HG02678 (cell line): ENCODE results near the gene ESRRB.

Experiments used
- ATAC-seq: cut with Tn5 transposase; IDR thresholded peaks from one replicate; pipeline ENCODE4 v1.9.1; 2021; ENCODE audit warnings: mild to moderate bottlenecking, moderate library complexity; ENCODE audit not compliant: unreplicated experiment

Gene ESRRB

GRCh38 chr14:76491172-76491930 lies 115.4 kb downstream of the ESRRB start:
- no peak for ATAC-seq

GRCh38 chr14:76495983-76496382 lies 120.0 kb downstream of the ESRRB start:
- no peak for ATAC-seq

GRCh38 chr14:76496595-76496994 lies 120.7 kb downstream of the ESRRB start:
- ATAC-seq = no peak

GRCh38 chr14:76497550-76498462 lies 121.9 kb downstream of the ESRRB start:
- no peak for ATAC-seq

GRCh38 chr14:76498463-76498935 lies 122.6 kb downstream of the ESRRB start:
- ATAC-seq = no peak

GRCh38 chr14:76498976-76499375 lies 123.0 kb downstream of the ESRRB start:
- ATAC-seq = no peak

GRCh38 chr14:76499399-76499798 lies 123.5 kb downstream of the ESRRB start:
- ATAC-seq = no peak

GRCh38 chr14:76500011-76500410 lies 124.1 kb downstream of the ESRRB start:
- no peak for ATAC-seq

- no peak for ATAC-seq
These were observed 124.5 kb downstream of the ESRRB start for GRCh38 chr14:76500480-76500879.

- no peak for ATAC-seq
These were observed 125.3 kb downstream of the ESRRB start for GRCh38 chr14:76501156-76501720.

- ATAC-seq = no peak
These were observed 126.3 kb downstream of the ESRRB start for GRCh38 chr14:76502219-76502618.

- ATAC-seq = no peak
These were observed 126.7 kb downstream of the ESRRB start for GRCh38 chr14:76502638-76503037.

GRCh38 chr14:76509311-76509710 lies 133.4 kb downstream of the ESRRB start:
- ATAC-seq = no peak

- no peak for ATAC-seq
These were observed 134.2 kb downstream of the ESRRB start for GRCh38 chr14:76510181-76510580.

- no peak for ATAC-seq
These were observed 138.5 kb downstream of the ESRRB start for GRCh38 chr14:76514213-76514998.

GRCh38 chr14:76516884-76517283 lies 140.9 kb downstream of the ESRRB start:
- ATAC-seq = no peak

GRCh38 chr14:76518366-76518765 lies 142.4 kb downstream of the ESRRB start:
- ATAC-seq = no peak

GRCh38 chr14:76525106-76525821 lies 149.3 kb downstream of the ESRRB start:
- ATAC-seq = no peak

- ATAC-seq = no peak
These were observed 155.1 kb downstream of the ESRRB start for GRCh38 chr14:76531085-76531484.

- no peak for ATAC-seq
These were observed 155.9 kb downstream of the ESRRB start for GRCh38 chr14:76531821-76532318.
